GM23338 (cell line): ENCODE measurements around the gene CNKSR1. TPM values are rescaled to one million over a fixed set of nuclear protein-coding genes. Genes with fewer than 3 reads are reported as not detected.
A peak's percentile ranks its signal among the peaks of the same experiment; 100 is the strongest.

Experiments
- ATAC-seq: fragments of 200-7000 bp; cut with Tn5 transposase; 3 replicates; pipeline ENCODE4 v1.9.1; 2020
- DNase-seq: peaks from one replicate; pipeline ENCODE4 v3.0.0-alpha.2; 2015; ENCODE audit warnings: low spot score
- H2AFZ ChIP-seq: fragments of 200-600 bp; sonication (generic); 2 replicates; pipeline ENCODE4 v1.8.0; 2016; ENCODE audit warnings: antibody characterized with exemption, mild to moderate bottlenecking, moderate library complexity
- H3F3A ChIP-seq: fragments of 200-600 bp; sonication (generic); replicated peaks from 2 replicates; pipeline ENCODE4 v1.8.0; 2017; ENCODE audit warnings: antibody characterized with exemption, mixed run types, low read depth
- H3K27ac ChIP-seq: fragments of 200-600 bp; sonication (generic); 2 replicates; pipeline ENCODE4 v1.6.1; 2016; ENCODE audit warnings: low read depth
- H3K27me3 ChIP-seq: fragments of 200-600 bp; sonication (generic); 2 replicates; pipeline ENCODE4 v1.8.0; 2016; ENCODE audit warnings: mild to moderate bottlenecking, mixed run types, moderate library complexity; ENCODE audit not compliant: insufficient read depth
- H3K36me3 ChIP-seq: fragments of 200-600 bp; sonication (generic); 2 replicates; pipeline ENCODE4 v1.8.0; 2016; ENCODE audit warnings: mild to moderate bottlenecking; ENCODE audit not compliant: insufficient read depth
- H3K4me1 ChIP-seq: fragments of 200-600 bp; sonication (generic); 2 replicates; pipeline ENCODE4 v1.8.0; 2016; ENCODE audit warnings: mild to moderate bottlenecking, moderate library complexity; ENCODE audit not compliant: insufficient read depth
- H3K4me2 ChIP-seq: fragments of 200-600 bp; sonication (generic); 2 replicates; pipeline ENCODE4 v1.7.1; 2017; ENCODE audit warnings: mixed run types
- H3K4me3 ChIP-seq: fragments of 200-600 bp; sonication (generic); 2 replicates; pipeline ENCODE4 v1.6.1; 2016; ENCODE audit warnings: mixed run types
- H3K79me2 ChIP-seq: fragments of 200-600 bp; sonication (generic); replicated peaks from 2 replicates; pipeline ENCODE4 v1.8.0; 2017; ENCODE audit warnings: mild to moderate bottlenecking; ENCODE audit not compliant: insufficient read depth
- H3K9me2 ChIP-seq: fragments of 200-600 bp; sonication (generic); 2 replicates; pipeline ENCODE4 v1.8.0; 2017; ENCODE audit not compliant: insufficient read depth
- H4K20me1 ChIP-seq: fragments of 200-600 bp; sonication (generic); replicated peaks from 2 replicates; pipeline ENCODE4 v1.8.0; 2017; ENCODE audit warnings: mild to moderate bottlenecking; ENCODE audit not compliant: insufficient read depth
- H3K27ac Mint-ChIP-seq: 2 replicates; pipeline ENCODE4 v1.8.0; 2020; ENCODE audit warnings: inconsistent platforms, mild to moderate bottlenecking, moderate library complexity, mixed read lengths
- H3K27me3 Mint-ChIP-seq: 3 replicates; pipeline ENCODE4 v1.8.0; 2022; ENCODE audit warnings: low read depth, mild to moderate bottlenecking, moderate library complexity, mixed read lengths, inconsistent platforms; ENCODE audit not compliant: insufficient read depth, poor library complexity
- H3K36me3 Mint-ChIP-seq: 3 replicates; pipeline ENCODE4 v1.8.0; 2021; ENCODE audit warnings: low read depth, mild to moderate bottlenecking, inconsistent platforms, moderate library complexity, mixed read lengths
- H3K4me1 Mint-ChIP-seq: 3 replicates; pipeline ENCODE4 v1.8.0; 2020; ENCODE audit warnings: mild to moderate bottlenecking, inconsistent platforms, mixed read lengths
- H3K4me3 Mint-ChIP-seq: 3 replicates; pipeline ENCODE4 v1.8.0; 2021; ENCODE audit warnings: moderate library complexity, mild to moderate bottlenecking, inconsistent platforms, mixed read lengths
- H3K9me3 Mint-ChIP-seq: 3 replicates; pipeline ENCODE4 v1.8.0; 2020; ENCODE audit warnings: moderate library complexity, mild to moderate bottlenecking, inconsistent platforms, mixed read lengths
- CREB1 ChIP-seq: fragments of 250-450 bp; sonication (Bioruptor Pico); IDR thresholded peaks from 2 replicates; pipeline ENCODE4 v1.5.0; 2020; ENCODE audit warnings: low read depth, mild to moderate bottlenecking, moderate library complexity
- CTCF ChIP-seq, 2 experiments: fragments of 200-600 bp in 1 of 2; sonication (generic) in 1 of 2; conservative IDR thresholded peaks; 2 replicates each; pipeline versions ENCODE4 v1.5.1 to v1.6.1; 2016 to 2017; ENCODE audit warnings: antibody characterized with exemption in 2 of 2, low read depth in 2 of 2, mild to moderate bottlenecking in 2 of 2, moderate library complexity in 1 of 2
- ETS1 ChIP-seq: IDR thresholded peaks from 2 replicates; pipeline ENCODE4 v1.6.1; 2016; ENCODE audit warnings: antibody characterized with exemption
- EZH2 ChIP-seq: fragments of 200-600 bp; sonication (generic); IDR thresholded peaks from one replicate; pipeline ENCODE4 v1.8.0; 2017; ENCODE audit warnings: antibody characterized with exemption, mild to moderate bottlenecking, low read depth; ENCODE audit not compliant: unreplicated experiment
- STAT1 ChIP-seq: IDR thresholded peaks from one replicate; pipeline ENCODE4 v1.6.1; 2016; ENCODE audit warnings: antibody characterized with exemption; ENCODE audit not compliant: unreplicated experiment
- ZNF114 ChIP-seq: fragments of 250-450 bp; sonication (Bioruptor Pico); IDR thresholded peaks from 2 replicates; pipeline ENCODE4 v1.5.0; 2020; ENCODE audit warnings: mild to moderate bottlenecking, moderate library complexity
- ZNF331 ChIP-seq: fragments of 250-450 bp; sonication (Bioruptor Pico); IDR thresholded peaks from 2 replicates; pipeline ENCODE4 v1.5.0; 2020; ENCODE audit warnings: low read depth, mild to moderate bottlenecking, moderate library complexity
- ZNF462 ChIP-seq: fragments of 250-450 bp; sonication (Bioruptor Pico); IDR thresholded peaks from 2 replicates; pipeline ENCODE4 v1.5.0; 2020; ENCODE audit warnings: mild to moderate bottlenecking, moderate library complexity
- polyA plus RNA-seq: library from polyadenylated mRNA; unstranded; fragments of >200 nt; fragmentation: Nextera tagmentation; extraction: Ambion mirVana; gene quantifications from 2 replicates; pipeline ENCODE4 v1.2.1, GENCODE V29; 2016
- total RNA-seq: library from RNA; depleted of rRNA; stranded (reverse); fragments of >200 nt; shearing (Covaris generic); gene quantifications from 2 replicates; pipeline ENCODE4 v1.2.3, GENCODE V29; 2014

The CNKSR1 gene
- total and polyA plus RNA-seq, 2 experiments from 2014 or later, result 9.7 to 12.5 TPM

DNA sequence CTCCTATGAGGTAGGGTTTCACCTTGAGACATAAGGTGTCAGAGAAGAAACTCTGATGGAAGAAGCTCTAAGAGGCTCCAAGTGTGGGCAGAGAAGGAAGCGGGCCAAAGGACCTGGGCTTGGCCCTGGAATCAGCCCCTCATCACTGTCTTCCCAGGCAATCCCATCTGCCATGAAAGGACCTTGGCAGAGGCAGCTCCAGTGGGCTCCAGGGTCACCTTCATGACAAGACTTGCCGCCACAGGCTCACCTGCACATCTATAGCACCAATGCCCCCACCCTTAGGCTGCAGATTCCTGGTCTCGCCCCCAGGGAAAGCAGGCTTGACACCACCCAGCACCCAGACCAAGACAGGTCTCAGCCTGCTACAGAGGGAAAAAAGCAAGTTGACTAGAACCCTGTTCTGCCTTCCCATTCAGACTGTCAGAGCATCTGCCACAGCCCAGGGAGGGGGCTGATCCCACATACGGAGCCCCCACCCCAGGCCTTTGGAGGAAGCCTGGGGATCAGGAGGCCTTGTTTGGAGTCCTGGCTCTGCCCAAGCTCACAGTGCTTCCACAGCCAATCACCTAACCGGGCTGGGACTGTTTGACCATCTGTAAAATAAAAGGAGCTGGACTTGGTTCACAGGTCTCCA is 18.9 kb upstream of the CNKSR1 start (continued):
- TF ChIP-seq ZNF462 (CRISPR knock-in tag), result no peak

DNA sequence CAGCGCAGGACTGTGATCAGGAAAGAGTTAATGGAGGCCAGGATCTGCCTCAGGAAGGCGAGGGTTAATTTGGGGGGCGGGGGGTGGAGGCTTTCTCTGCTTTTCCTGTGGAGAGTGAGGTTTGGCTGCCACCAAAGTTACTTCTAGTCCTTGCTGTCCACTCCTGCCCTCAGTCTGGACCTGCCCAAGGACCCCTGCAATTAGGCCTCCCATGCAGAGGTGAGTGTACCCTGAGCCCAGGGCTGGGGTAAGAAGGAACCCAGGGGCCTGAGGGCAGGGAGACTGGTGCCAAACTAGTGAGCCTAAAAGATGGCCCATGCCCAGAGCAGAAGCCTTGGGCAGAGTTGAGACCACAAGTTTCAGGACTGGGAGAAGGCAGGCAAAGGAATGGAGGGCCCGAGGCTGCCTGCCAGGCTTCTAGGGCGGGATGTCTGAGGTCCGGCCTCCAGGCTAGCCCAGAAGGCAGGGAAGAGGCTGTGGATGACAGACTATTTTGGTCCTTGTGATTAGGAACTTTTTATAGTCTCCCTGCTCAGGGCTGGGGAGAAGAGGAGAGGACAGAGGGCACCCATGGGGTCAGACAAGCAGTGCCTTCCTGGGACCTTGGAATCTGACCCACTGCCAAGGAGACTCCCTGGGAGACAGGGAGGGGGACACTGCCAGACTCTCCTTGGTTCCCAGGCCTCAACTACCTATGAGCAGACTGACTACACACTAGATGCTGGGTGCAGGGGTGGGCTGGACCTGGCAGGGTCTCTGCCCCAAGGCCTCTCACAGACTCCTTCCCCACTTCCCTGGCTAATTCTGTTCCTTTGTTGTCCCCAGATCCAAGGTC is 18.2 kb upstream of the CNKSR1 start, which contains the start of gene FAM110D:
Gene FAM110D (plus strand): TSS at position 172 of the 835 bp plus-strand sequence. CDS start 2,213 bp downstream, outside the sequence.
- Histone ChIP-seq H2AFZ (no peak within 1 kb of the TSS), H3K36me3 (no peaks in the 10 kb centered on the region), H3K27ac (no peak within 1 kb of the TSS), H3K9me2 (no peaks in the 10 kb centered on the region), H4K20me1 (no peaks in the 10 kb centered on the region; the same call in 1 of the 2 replicates), H3K4me2 (peak within 1 kb of the TSS; percentile 67), H3K27me3 (peaks cover 100% of the 10 kb centered on the region), H3K4me1 (peaks cover 57% of the 10 kb centered on the region), H3F3A (peaks cover 16% of the 10 kb centered on the region), H3K4me3 (no peak within 1 kb of the TSS; the same call in 1 of the 2 replicates), H3K79me2 (no peaks in the 10 kb centered on the region)
- no peak for ATAC-seq
- H3K9me3 Mint-ChIP-seq, result peaks cover 3% of the 10 kb centered on the region; the same call in 1 of the 3 replicates
- H3K4me1 Mint-ChIP-seq, result peaks cover 60% of the 10 kb centered on the region
- H3K36me3 Mint-ChIP-seq, result no peaks in the 10 kb centered on the region
- peak; percentile 49 for DNase-seq
- H3K4me3 Mint-ChIP-seq, result peak within 1 kb of the TSS; percentile 54
- peaks cover 83% of the 10 kb centered on the region for H3K27me3 Mint-ChIP-seq
- H3K27ac Mint-ChIP-seq, result no peak within 1 kb of the TSS
- TF ChIP-seq ETS1 (no peak), ZNF331 (CRISPR knock-in tag) (no peak), CTCF (conservative IDR thresholded peaks at IDR 0.05; ENCODE audit: low read depth in 2 of 2) (no peak), CREB1 (CRISPR knock-in tag) (no peak), ZNF114 (no peak), STAT1 (no peak), EZH2 (no peak)
